H54 (cell line): ENCODE measurements around the gene NMNAT3.

Source experiments
- DNase-seq: peaks from one replicate; pipeline ENCODE4 v3.0.0; 2011; ENCODE audit warnings: low spot score, mixed read lengths; ENCODE audit not compliant: insufficient read length
- FAIRE-seq: peaks from 3 replicates; lab custom pipeline; 2011; peaks lifted over from hg19 to GRCh38; lab: Jason Lieb, UNC
- POLR2A ChIP-seq: IDR thresholded peaks from 2 replicates; pipeline ENCODE4 v1.6.1; 2011; ENCODE audit warnings: low read depth, mild to moderate bottlenecking, low read length

NMNAT3 gene

GRCh38 chr3:139517321-139518065 is 160.3 kb downstream of the NMNAT3 start:
- FAIRE-seq (no peak), DNase-seq (no peak)

DNA sequence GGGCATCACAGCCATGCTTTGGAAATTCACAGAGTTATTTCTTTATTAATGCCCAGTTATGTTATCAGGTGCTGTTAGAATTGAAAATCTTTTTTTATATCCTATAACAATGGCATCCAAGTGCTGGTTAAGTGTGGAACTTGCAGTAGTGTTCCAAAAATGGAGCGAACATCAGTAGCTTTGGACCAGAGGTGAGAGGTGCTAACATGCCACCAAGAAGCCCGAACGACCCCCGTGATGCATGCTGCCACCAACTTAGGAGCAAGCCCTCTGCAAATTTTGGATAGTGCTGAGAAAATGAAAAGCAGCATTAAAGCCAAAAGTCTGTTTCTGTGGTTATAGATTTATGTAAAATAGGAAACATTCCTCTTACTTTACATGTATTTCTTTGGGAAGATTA is 163.0 kb downstream of the NMNAT3 start:
- no peak for TF ChIP-seq POLR2A
- DNase-seq = no peak
- no peak for FAIRE-seq

More at GRCh38 chr3:139517321-139518065, 160.3 kb downstream of the NMNAT3 start:
- no peak for TF ChIP-seq POLR2A
